IPS-18c (cell line): ENCODE data around the gene OR2T27.
"Not testable (repeated sequence)": the region's sequence is repeated elsewhere in the genome, so short reads cannot be mapped to it uniquely, and the experiment has no call there.

Experiments
- H3K4me3 ChIP-seq: 2 replicates; pipeline ENCODE4 v1.7.0; 2013; ENCODE audit warnings: low read depth, mild to moderate bottlenecking, low read length, moderate library complexity; ENCODE audit not compliant: insufficient read depth
- H3K9me3 ChIP-seq: one replicate; pipeline ENCODE4 v1.6.1; 2013; ENCODE audit warnings: mild to moderate bottlenecking, low read length, moderate library complexity; ENCODE audit not compliant: control insufficient read depth, insufficient read depth

OR2T27 gene

DNA sequence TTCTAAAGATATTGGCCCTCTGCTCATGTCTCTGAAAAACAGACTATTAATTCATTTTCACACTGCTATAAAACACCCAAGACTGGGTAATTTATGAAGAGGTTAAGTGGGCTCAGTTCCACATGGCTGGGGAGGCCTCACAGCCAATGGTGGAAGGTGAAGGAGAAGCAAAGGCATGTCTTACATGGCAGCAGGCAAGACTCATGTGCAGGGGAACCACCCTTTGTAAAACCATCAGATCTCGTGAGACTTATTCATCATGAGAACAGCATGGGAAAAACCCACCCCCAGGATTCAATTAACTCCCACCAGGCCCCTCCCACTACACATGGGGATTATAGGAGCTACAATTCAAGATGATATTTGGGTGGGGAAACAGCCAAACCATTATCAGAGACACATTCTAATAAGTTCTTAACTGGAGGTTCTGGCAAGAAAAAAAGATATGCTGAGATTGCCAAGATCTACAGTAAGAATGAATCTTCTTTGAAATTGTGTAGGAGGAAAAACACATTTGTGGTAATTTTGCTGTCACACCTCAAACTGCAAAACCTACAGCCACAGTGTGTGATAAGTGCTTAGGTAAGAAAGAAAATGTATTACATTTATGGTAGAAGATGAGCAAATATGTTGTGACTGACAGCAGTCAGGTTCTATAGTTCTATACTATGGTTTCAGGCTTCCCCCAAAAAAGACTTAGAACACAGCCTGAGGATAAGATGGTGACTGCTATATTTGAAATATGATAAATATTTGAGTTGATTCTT lies 6.4 kb downstream of the OR2T27 start:
- not testable (repeated sequence) for H3K4me3 ChIP-seq, H3K9me3 ChIP-seq

DNA sequence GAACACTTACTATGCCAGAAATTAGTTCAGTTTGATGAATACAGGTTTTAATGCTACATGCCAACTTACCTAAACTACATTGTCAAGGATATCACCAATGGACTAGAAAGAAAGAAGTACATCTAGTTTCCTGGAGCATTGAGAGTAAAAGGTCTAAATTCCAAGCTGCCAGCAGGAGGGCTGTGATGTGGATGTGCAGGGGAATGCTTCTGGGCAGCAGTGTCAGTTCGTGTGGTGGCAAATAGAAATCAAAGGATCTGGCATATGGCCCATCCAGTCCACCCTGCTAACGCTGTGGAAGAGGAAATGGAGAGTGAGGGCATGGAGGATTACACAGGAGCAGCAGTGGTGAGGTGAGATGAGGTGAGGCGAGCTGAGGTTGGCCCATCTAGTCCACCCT lies 10.2 kb downstream of the OR2T27 start, which contains the start of gene OR2T35:
Gene OR2T35 (minus strand): TSS at position 101 of the 400 bp plus-strand sequence. CDS start 6,020 bp downstream, outside the sequence.
- not testable (repeated sequence) for H3K9me3 ChIP-seq, H3K4me3 ChIP-seq

DNA sequence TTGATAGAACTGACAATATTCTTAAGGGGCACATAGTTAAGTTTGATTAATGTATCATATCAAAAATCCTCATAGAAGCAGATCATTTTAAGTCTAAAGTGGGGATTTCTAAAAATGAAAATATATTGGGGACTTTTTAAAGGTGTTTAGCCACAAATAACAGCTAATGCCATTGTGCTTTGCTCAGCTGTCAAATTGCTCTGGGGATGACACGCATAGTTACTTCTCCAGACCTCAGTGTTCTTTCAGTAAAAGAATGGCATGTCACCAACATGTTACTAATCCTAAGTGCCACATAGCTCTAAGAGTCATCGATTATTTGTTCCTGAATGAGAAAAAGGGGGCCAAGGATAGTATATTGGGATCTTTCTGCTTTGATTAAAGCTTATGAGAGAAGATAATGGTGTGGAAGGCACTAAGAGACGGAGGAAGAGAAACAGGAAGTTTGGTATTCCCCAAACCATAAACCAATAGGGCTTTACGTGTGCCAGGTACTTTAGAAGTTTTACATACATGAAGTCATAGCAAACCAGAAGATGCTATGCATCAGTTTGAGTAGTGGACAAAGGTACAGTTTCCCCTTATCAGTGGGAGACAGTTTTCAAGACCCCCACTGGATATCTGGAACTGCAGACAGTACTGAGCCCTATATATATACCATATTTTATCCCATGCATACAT lies 12.2 kb downstream of the OR2T27 start:
- not testable (repeated sequence) for H3K9me3 ChIP-seq, H3K4me3 ChIP-seq

DNA sequence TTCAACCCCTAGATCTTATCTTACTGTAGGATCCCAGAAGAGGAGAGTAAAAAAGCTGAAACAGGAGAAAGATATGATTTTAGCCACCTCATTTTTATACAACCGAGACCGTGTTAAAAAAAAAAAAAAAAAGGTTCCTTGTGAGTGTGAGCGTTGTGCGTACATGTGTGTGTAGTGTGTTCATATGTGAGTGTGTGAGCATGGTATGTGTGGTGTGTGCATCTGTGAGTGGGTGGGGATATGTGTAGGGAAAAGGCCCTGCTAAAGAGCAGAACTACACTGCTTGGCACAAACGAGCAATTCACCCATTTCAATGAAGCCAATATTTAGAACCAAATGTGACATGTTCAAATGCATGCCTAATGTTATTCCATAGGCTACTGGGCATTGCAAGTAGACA lies 13.7 kb downstream of the OR2T27 start:
- not testable (repeated sequence) for H3K9me3 ChIP-seq, H3K4me3 ChIP-seq

DNA sequence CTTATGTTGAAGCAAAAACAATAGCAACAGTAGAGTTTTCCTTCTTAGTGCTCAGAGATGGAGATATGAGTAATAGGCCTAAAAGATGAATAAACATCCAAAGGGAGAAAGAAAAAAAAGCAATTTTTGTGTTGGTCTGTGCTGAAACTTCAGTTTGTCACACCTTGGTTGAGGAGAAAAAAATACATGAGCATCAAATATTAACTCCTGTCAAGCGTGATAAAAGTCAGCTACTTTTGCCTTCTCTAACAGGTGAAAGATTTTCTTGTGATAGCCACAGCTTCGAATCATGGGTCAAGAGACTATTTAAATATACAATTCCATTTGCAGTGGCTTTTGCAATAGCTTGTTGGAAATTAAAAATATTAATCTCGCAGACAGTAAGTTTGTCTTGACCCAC lies 14.4 kb downstream of the OR2T27 start:
- not testable (repeated sequence) for H3K9me3 ChIP-seq, H3K4me3 ChIP-seq

DNA sequence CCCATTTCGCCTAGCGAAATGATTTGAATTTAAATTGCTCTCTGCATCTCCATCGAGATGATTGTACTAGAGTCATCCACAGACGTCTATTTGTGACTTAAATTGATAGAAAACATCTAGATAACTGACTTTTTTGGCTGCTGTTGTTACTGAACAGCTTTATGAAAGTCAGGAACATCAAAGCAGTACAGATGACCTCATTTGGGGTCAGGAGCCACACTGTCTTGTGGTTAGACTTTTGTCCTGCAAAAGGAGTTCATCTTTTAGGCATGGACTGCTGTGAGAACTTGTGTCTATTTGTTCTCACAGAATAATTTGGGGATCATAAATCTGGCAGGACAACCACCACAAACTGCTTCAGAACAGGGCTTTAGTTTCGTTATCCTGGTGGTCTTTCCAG lies 15.7 kb downstream of the OR2T27 start:
- H3K9me3 ChIP-seq: not testable (repeated sequence)

DNA sequence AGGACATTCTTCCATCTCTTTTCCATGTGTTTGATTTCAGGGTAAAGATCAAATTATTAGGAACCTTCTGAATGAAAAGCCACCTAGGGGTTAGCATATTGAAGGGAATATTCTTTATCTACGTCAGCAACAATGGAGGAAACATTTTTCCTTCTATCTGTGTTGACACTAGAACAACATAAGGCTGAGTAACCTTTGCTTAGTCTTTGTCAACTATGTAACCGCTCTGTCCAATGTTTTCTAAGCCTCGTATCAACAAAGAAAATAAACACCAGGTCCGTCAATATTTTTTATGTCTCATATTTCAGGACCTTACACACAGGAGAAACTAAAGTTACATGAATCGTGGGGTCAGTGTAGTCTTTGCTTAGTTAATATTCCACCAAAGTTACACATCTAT lies 18.7 kb downstream of the OR2T27 start:
- H3K9me3 ChIP-seq, H3K4me3 ChIP-seq: not testable (repeated sequence)

More for the DNA sequence above, 15.7 kb downstream of the OR2T27 start:
- H3K4me3 ChIP-seq: not testable (repeated sequence)

DNA sequence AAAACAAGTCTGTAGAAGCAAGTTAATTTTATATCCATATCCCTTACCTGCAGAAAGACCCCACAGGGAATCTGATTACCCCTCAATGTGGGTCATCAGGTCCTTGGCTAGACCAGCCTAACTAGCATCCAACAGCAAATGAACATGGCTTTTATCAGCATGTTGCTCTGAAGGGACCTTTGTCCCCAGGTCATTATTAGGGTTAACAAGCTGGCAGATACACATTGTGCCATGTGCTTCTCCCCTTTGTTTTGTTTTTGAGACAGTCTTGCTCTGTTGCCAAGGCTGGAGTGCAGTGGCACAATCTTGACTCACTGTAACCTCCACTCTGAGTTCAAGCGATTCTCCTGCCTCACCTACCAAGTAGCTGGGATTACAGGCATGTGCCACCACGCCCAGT lies 20.3 kb downstream of the OR2T27 start, which contains the start of gene OR2T11:
Gene OR2T11 (minus strand): TSS at position 101 of the 400 bp plus-strand sequence. CDS start 7,963 bp downstream, outside the sequence.
- H3K9me3 ChIP-seq, H3K4me3 ChIP-seq: not testable (repeated sequence)

DNA sequence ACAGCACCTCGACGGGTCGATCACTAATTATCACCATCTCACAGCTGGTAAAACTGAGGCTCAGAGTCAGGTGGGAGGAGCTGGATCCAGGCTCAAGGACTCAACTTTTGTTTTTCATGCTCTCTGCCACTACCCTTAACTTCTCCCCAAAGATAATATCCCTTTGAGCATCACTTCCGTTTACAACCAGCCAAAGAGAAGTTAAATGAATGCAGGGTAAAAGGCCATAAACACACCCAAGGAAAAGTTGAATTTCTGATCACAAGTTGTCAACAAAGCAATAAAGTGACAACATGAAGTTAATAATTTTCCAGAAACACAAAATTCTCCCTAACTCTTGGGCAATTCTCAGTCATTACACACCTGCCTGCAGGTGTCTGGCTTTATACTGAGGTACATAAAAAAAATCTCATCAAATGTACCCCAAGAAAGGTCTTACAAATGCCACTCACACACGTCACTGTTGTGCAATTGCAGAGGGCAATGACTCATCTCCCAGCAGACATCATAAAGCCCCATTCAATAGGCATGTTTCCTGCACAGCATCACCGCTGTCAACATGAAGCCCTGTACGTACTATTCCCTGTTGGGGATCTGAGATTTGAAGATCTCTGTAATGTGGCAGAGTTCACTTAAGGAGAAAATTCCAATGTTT lies 23.8 kb downstream of the OR2T27 start:
- no peak overlapping the region for H3K4me3 ChIP-seq
- H3K9me3 ChIP-seq: peaks cover 3% of the 10 kb centered on the region

DNA sequence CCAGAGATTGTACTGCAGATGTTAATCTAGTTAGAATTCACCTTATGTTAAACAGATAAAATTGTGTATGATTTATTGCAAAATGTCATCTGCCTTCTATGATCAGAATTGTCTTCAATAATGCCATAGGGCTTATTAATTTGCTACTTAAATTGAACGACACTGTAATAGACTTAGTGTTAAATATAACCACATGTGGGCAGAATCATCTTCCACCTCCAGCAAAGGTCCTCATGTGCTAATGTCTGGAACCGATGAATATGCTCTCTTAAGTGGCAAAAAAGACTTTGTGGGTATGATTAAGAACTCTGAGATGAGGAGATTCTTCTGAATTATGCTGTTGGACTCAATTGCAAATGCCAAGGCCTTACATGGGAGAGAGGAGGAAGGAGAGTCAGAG lies 24.8 kb downstream of the OR2T27 start:
- Histone ChIP-seq H3K9me3 (peaks cover 3% of the 10 kb centered on the region), H3K4me3 (no peak overlapping the region)

DNA sequence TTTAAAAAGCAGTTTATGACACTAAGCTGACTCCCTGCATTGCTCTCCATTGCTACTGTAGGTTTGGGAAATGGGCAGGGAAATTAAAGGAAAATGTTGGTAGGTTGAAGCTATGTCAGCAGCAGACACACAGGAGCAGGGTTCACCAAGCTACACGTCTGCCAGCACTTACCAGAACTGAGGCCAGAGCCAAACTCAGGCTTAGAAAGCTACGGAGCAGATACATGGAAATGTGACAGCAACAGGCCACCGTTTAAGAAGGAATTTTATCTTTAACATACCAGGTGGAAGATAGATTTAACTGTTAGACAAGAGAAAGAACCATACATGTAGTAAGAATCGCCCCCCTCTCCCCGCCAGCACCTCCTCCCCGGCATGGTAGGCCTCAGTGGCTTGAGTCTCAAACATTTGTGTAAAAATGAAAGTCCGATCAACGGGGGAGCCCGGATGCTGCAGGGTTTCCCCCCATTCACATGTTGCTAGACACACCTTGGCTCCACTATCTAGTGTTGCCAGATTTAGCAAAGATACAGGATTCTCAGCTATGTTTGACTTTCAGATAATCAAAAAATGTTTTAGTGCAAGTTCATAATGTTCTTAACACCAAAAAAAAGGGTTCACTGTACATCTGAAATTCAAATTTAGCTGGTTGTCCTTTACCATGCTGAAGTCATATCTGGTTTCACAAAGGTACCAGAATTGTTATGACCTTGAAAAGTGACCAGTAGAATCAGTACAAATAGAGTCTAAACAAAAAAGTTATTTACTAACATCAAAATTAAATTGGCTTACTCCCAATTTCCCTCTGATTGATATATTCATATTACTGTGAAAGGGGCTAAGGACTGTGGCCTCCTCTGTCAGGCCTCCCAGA lies 27.1 kb downstream of the OR2T27 start:
- peaks cover 3% of the 10 kb centered on the region for H3K9me3 ChIP-seq

DNA sequence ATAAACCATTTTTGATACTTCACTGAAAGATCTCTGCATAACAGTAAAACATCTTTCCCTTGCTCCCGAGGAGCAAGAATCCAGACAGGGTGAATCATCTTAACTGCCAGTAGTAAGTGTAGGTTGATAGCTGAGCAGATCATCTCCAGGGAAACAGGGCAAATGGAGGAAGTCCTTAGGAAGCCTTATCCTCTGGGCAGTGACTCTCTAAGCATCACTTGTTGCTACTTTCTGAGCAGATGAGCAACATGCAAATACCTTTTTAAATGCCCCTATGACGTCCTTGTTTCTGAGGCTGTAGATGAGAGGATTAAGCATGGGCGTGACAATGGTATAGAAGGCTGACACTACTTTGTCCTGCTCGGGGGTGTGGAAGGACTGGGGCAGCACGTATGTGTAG lies 29.4 kb downstream of the OR2T27 start:
- H3K4me3 ChIP-seq: no peak overlapping the region
- peaks cover 3% of the 10 kb centered on the region for H3K9me3 ChIP-seq

More for the DNA sequence above, 27.1 kb downstream of the OR2T27 start:
- H3K4me3 ChIP-seq: no peak overlapping the region

DNA sequence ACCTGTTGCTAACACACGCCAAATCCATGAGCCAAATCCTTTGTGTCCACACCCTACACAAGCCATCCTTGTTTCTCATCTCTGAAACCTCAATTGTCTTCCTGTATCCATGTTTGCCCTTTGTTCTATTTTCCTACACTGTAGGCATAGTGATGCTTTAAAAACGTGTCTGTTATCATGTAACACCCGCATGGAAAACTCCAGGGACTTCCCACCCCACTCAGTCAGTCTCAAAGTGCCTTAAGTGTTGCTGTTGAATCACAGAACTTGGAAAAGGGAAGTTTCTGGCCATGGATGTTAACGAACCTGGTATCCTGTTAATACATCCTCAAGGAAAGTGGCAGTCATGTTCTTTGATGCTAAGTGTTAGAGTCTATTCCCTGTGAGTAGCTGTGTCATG lies 30.2 kb downstream of the OR2T27 start:
- no peak overlapping the region for H3K4me3 ChIP-seq
- H3K9me3 ChIP-seq: peaks cover 3% of the 10 kb centered on the region

DNA sequence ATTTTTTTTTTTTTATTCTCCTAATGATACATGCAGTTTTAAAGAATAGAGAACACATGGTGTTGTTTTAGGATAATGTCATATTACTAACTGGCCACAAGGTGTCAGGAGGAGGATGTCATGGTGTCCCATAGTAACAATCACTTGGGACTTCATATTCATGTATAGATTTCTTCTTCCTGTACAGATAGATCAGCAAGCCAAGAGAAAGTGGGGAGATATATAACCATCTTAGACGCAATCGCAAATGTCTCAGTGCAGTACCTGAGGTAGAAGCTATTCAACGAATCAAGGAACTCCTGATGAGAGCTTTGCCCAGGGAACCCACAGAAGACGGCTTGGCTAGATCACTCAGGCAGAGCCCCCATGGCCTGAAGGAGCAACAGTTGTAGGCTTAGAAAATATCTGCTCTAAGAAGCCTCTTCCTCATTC lies 32.7 kb downstream of the OR2T27 start:
- no peak overlapping the region for H3K4me3 ChIP-seq
- peaks cover 3% of the 10 kb centered on the region for H3K9me3 ChIP-seq

DNA sequence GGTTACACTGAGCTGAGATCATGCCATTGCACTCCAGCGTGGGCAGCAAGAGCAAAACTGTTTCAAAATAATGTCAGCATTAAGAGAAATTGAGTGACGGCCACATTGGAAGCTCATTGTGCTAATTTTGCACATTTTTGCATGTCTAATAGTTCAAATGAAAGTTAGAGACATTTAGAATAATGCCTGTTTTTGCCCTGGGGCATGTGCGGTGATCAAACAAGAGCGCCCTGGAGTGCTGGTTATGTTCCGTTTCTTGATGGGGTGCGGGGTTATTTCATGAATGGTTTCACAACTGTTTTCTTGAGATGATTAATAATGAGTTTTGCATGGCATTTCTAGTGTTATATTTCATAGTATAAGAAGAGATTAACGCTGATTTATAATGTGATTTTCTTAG lies 33.6 kb downstream of the OR2T27 start:
- Histone ChIP-seq H3K9me3 (no peaks in the 10 kb centered on the region), H3K4me3 (no peak overlapping the region)

DNA sequence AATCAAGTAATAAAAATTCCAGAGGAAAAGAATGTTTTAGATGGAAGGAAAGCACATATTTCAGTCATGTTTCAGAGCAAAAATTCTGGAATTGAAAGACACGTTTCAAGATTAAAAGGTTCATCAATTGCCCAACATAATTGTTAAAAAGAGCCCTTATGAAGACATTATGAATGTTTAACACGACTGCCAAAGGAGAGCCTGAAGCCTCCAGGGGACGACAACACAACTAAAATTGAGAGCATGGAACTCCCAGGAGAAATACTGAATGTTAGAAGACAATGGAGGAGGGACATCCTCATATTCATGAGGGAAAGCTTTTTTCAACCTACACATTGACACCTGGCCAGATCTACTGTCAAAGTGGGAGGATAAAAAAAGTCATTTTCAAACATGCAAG lies 36.5 kb downstream of the OR2T27 start:
- Histone ChIP-seq H3K4me3 (no peak overlapping the region), H3K9me3 (no peaks in the 10 kb centered on the region)

DNA sequence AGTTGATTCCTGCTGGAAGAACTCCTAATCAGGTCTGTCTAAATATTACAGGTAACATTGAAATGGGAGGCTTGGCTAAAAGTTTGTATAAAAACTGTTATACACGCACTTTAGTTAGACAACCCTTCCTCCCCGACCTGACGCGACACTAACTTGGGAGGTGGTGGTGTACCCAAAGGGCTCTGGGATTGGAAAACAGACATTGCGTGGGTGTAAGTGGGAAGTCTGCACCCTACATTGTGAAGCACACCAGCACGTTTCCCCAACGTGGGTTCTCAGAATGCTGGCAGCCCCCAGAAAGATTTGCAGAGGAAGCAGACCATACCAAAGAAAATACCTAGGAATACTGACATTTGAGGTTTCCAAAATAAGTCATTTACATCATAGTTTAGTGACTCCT lies 37.2 kb downstream of the OR2T27 start:
- Histone ChIP-seq H3K4me3 (no peak overlapping the region), H3K9me3 (no peaks in the 10 kb centered on the region)
